ENCODE results near the gene MSN. TPM values are rescaled to one million over a fixed set of nuclear protein-coding genes. Genes with fewer than 3 reads are reported as not detected.
"Not testable (repeated sequence)": the region's sequence is repeated elsewhere in the genome, so short reads cannot be mapped to it uniquely, and the experiment has no call there.

Gene MSN
- total RNA-seq, 2 donors from 2014 or later = 125 to 256 TPM

DNA sequence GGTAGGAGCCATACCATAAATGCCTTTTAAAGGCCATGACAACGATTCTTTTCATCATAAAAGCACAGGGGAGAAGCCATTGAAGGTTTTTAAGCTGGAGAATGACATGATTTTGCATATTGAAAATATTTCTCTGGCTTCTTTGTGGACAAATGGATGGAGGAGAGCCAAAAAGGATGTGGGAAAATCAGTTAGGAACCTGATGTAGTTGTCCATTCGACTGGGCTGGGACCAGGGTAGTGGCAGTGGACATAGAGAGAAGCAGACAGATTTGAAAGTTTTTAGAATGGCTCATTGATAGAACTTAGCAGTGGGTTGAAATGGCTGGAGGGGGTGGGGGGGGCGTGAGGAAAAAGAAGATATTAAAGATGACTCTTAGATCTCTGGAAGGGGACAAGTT lies 19.7 kb upstream of the MSN start:
- Histone ChIP-seq H3K4me3 (no peak overlapping the region), H3K4me1 (peaks cover 0 to 27% of the 10 kb centered on the region in 2 donors), H3K27ac (no peak overlapping the region), H3K9me3 (peaks cover 0 to 4% of the 10 kb centered on the region in 2 donors), H3K36me3 (no peaks in the 10 kb centered on the region), H3K27me3 (no peaks in the 10 kb centered on the region)
- DNase-seq (ENCODE audit: low spot score) = no peak
- TF ChIP-seq, protein P1, sequence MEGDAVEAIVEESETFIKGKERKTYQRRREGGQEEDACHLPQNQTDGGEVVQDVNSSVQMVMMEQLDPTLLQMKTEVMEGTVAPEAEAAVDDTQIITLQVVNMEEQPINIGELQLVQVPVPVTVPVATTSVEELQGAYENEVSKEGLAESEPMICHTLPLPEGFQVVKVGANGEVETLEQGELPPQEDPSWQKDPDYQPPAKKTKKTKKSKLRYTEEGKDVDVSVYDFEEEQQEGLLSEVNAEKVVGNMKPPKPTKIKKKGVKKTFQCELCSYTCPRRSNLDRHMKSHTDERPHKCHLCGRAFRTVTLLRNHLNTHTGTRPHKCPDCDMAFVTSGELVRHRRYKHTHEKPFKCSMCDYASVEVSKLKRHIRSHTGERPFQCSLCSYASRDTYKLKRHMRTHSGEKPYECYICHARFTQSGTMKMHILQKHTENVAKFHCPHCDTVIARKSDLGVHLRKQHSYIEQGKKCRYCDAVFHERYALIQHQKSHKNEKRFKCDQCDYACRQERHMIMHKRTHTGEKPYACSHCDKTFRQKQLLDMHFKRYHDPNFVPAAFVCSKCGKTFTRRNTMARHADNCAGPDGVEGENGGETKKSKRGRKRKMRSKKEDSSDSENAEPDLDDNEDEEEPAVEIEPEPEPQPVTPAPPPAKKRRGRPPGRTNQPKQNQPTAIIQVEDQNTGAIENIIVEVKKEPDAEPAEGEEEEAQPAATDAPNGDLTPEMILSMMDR (IDR thresholded peaks at IDR 0.05) = no peak

DNA sequence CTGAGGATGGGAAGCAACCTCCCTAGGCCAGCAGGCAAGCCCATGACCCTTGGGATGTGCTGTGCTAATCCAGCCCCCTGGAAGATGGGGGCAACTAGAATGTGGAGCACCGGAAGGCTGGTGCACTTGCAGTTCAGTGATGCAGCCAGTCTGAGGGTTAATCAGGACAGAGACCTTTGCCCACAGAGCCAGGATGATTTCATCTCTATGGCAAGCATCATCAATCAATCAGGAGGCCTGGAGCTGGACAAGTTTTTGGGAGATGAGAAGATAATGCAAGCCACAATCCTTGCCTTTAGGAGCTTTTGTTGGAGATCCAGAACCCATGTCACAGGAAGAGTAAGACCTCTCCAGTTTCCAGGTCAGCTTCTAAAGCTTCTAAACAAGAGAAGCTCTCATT lies 15.4 kb upstream of the MSN start:
- Histone ChIP-seq H3K27ac (no peak overlapping the region), H3K36me3 (no peaks in the 10 kb centered on the region), H3K9me3 (peaks cover 0 to 4% of the 10 kb centered on the region in 2 donors), H3K4me3 (no peak overlapping the region), H3K4me1 (peaks cover 0 to 15% of the 10 kb centered on the region in 2 donors), H3K27me3 (no peaks in the 10 kb centered on the region)
- no peak for DNase-seq (ENCODE audit: low spot score)
- TF ChIP-seq, protein P1 (IDR thresholded peaks at IDR 0.05) = no peak

DNA sequence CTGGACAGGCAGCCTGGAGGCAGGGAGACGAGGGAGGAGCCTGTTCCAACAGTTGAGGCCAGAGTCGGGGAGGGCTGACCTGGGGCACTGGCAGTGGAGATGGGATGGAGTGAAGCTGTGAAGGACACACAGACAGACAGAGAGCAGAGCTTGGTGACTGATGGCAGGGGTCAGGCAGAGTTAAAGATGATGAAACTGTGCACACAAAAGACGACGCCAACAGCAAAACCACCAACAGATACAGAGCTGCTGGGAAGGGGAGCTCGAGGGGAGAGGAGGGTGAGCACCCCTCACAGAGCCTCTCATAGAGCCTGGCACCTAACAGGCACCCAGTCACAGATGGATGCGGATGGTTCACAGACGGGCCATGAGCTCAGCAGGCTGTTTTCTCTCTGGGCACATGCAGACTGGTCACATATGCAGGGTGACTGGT lies 10.4 kb upstream of the MSN start:
- H3K36me3 ChIP-seq; H3K4me3 ChIP-seq; H3K27ac ChIP-seq; DNase-seq (ENCODE audit: low spot score); H3K27me3 ChIP-seq; H3K9me3 ChIP-seq: not testable (repeated sequence)
- H3K4me1 ChIP-seq = peaks cover 0 to 16% of the 10 kb centered on the region in 2 donors

DNA sequence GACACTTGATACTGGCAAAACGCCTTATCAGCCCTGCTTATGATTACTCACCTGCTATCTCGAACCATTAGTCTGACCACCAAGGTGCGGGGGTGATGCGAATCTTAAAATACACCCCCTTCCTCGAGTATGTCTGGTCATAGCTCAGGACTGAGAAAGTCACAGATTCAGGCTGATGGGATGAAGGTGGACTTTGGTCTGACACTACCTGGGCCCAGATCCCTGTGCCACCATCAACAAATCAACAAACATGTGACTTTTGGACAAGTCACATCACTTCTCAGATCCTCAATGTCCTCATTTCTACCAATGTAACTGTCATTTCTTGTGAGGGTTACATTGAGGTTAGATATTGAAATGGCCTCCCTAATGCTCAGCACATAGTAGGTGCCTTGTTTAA lies 9.8 kb upstream of the MSN start:
- DNase-seq (ENCODE audit: low spot score) = no peak
- H3K27me3 ChIP-seq = no peaks in the 10 kb centered on the region
- no peak overlapping the region for H3K4me3 ChIP-seq
- peaks cover 0 to 8% of the 10 kb centered on the region in 2 donors for H3K9me3 ChIP-seq
- H3K4me1 ChIP-seq = peaks cover 0 to 16% of the 10 kb centered on the region in 2 donors
- H3K36me3 ChIP-seq = no peaks in the 10 kb centered on the region
- TF ChIP-seq, protein P1 (IDR thresholded peaks at IDR 0.05) = no peak
- no peak overlapping the region for H3K27ac ChIP-seq

DNA sequence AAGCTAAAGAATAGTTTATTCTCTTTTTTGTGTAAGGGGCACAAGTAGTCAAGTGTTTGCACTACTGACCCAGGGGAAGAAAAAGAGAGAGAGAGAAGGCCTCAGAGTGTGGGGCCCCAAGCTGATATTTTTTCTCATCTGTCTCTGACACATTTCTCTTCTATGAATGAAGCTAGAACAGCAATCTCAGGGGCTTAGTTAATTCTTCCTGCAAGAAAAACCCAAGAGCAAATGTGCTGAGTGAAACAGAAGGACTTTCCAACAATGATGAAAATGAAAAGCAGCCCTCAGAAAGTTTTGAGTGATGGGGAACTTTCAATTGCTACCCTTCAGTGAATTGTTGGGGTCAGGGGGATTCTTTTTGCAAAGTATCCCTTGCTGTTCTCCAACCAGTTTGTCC lies 9.2 kb upstream of the MSN start:
- TF ChIP-seq, protein P1 (IDR thresholded peaks at IDR 0.05) = no peak
- H3K4me3 ChIP-seq = no peak overlapping the region
- no peaks in the 10 kb centered on the region for H3K27me3 ChIP-seq
- H3K9me3 ChIP-seq = peaks cover 0 to 8% of the 10 kb centered on the region in 2 donors
- no peak overlapping the region for H3K27ac ChIP-seq
- no peaks in the 10 kb centered on the region for H3K36me3 ChIP-seq
- peaks cover 0 to 16% of the 10 kb centered on the region in 2 donors for H3K4me1 ChIP-seq
- no peak for DNase-seq (ENCODE audit: low spot score)

DNA sequence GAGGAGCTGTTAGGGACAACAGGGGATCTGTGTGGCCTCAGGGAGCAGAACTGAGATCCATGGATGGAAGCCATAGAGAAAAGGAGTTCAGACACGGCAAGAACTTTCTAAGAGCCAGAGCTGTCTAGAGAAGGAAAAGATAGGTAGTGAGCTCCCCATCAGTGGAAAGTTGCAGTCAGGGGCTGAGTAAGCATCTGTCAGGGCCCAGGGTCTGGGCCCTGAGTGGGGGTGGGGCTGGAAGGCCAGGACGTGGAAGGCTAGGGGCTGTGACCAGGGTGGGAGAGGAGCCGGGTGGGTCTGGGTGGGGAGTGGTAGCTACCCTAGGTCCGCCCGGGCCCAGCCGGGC lies 324 bp upstream of the MSN start:
- DNase-seq (ENCODE audit: low spot score) = no peak
- H3K27me3 ChIP-seq = no peaks in the 10 kb centered on the region
- peak overlapping the region; percentile 95 to 99 for H3K27ac ChIP-seq
- H3K4me1 ChIP-seq = peaks cover 0 to 24% of the 10 kb centered on the region in 2 donors
- H3K36me3 ChIP-seq = no peaks in the 10 kb centered on the region
- TF ChIP-seq, protein P1 (IDR thresholded peaks at IDR 0.05) = no peak
- H3K4me3 ChIP-seq = peak overlapping the region in 1 of 2 donors; percentile 69
- H3K9me3 ChIP-seq = peaks cover 0 to 4% of the 10 kb centered on the region in 2 donors

All from right atrium auricular region (tissue), 2 donors.